ENCODE data around the gene ZNF487. TPM values are rescaled to one million over a fixed set of nuclear protein-coding genes. Genes with fewer than 3 reads are reported as not detected.

ZNF487 gene
- polyA plus RNA-seq, 1 donor from 2014 or later, result 11.8 TPM

- H3K4me2 ChIP-seq (ENCODE audit: low read length), result no peak overlapping the region
- H3K4me3 ChIP-seq (ENCODE audit: low read length), result no peak overlapping the region
- no peaks in the 10 kb centered on the region for H3K27me3 ChIP-seq (ENCODE audit: insufficient read depth, low read depth, low read length)
- no peaks in the 10 kb centered on the region for H3F3A ChIP-seq (ENCODE audit: insufficient read depth, low read length, poor library complexity, severe bottlenecking)
- no peak overlapping the region for H3K9ac ChIP-seq (ENCODE audit: low read length)
- no peak overlapping the region for H3K27ac ChIP-seq (ENCODE audit: low read length)
- H2AFZ ChIP-seq (ENCODE audit: low read depth, low read length), result no peak overlapping the region
- H4K20me1 ChIP-seq (ENCODE audit: insufficient read depth), result no peaks in the 10 kb centered on the region
- TF ChIP-seq TAF1 (IDR thresholded peaks at IDR 0.05; ENCODE audit: low read depth) (no peak), MXI1 (conservative IDR thresholded peaks at IDR 0.05; ENCODE audit: poor library complexity, severe bottlenecking) (no peak), EZH2 (IDR thresholded peaks at IDR 0.05; ENCODE audit: borderline replicate concordance, insufficient read depth, low read length, poor library complexity, severe bottlenecking) (no peak), EP300 (conservative IDR thresholded peaks at IDR 0.05; ENCODE audit: poor library complexity, severe bottlenecking) (no peak), POLR2AphosphoS5 (IDR thresholded peaks at IDR 0.05) (no peak), RAD21 (conservative IDR thresholded peaks at IDR 0.05) (no peak), SMC3 (conservative IDR thresholded peaks at IDR 0.05; ENCODE audit: poor library complexity) (no peak), CTCF (IDR thresholded peaks at IDR 0.05; ENCODE audit: poor library complexity, severe bottlenecking) (no peak), REST (IDR thresholded peaks at IDR 0.05; ENCODE audit: borderline replicate concordance) (no peak)
- no peaks in the 10 kb centered on the region for H3K9me2 ChIP-seq (ENCODE audit: insufficient read depth, low read length)
- peaks cover 75% of the 10 kb centered on the region for H3K79me2 ChIP-seq (replicated peaks; ENCODE audit: insufficient read depth, low read length)
- H3K9me3 ChIP-seq (ENCODE audit: low read length), result no peaks in the 10 kb centered on the region
- no peaks in the 10 kb centered on the region for H3K36me3 ChIP-seq (ENCODE audit: insufficient read depth, low read length)
These were observed 34.7 kb upstream of the ZNF487 start for GRCh38 chr10:43402176-43402575.

DNA sequence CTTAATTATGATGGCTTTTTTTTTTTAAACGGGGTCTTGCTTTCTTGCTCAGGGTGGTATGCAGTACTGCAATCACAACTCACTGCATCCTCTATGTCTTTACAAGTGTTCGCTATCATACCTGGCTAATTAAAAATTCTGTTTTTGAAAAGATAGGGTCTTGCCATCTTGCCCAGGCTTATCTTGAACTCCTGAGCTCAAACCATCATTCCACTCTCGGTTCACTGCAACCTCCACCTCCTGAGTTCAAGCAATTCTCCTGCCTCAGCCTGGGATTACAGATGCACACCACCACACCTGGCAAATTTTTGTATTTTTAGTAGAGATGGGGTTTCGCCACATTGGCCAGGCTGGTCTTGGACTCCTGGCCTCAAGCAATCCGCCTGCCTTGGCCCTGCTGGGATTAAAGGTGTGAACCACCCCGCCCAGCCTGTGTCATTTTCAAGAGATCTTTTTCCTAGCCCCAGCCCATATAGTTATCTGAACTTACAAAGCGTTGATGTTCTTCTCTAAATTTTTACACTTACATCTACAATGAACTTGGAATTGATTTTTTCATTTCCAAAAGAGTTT, 33.9 kb upstream of the ZNF487 start:
- H3K27ac ChIP-seq (ENCODE audit: low read length), result no peak overlapping the region
- H3K79me2 ChIP-seq (replicated peaks; ENCODE audit: insufficient read depth, low read length), result peaks cover 75% of the 10 kb centered on the region
- H2AFZ ChIP-seq (ENCODE audit: low read depth, low read length), result no peak overlapping the region
- no peaks in the 10 kb centered on the region for H3K9me2 ChIP-seq (ENCODE audit: insufficient read depth, low read length)
- H3F3A ChIP-seq (ENCODE audit: insufficient read depth, low read length, poor library complexity, severe bottlenecking), result no peaks in the 10 kb centered on the region
- no peak overlapping the region for H3K4me3 ChIP-seq (ENCODE audit: low read length)
- H3K9me3 ChIP-seq (ENCODE audit: low read length), result no peaks in the 10 kb centered on the region
- TF ChIP-seq EZH2 (IDR thresholded peaks at IDR 0.05; ENCODE audit: borderline replicate concordance, insufficient read depth, low read length, poor library complexity, severe bottlenecking) (no peak), RAD21 (conservative IDR thresholded peaks at IDR 0.05) (no peak), REST (IDR thresholded peaks at IDR 0.05; ENCODE audit: borderline replicate concordance) (no peak), MXI1 (conservative IDR thresholded peaks at IDR 0.05; ENCODE audit: poor library complexity, severe bottlenecking) (no peak), POLR2AphosphoS5 (IDR thresholded peaks at IDR 0.05) (no peak), CTCF (IDR thresholded peaks at IDR 0.05; ENCODE audit: poor library complexity, severe bottlenecking) (no peak), SMC3 (conservative IDR thresholded peaks at IDR 0.05; ENCODE audit: poor library complexity) (no peak), TAF1 (IDR thresholded peaks at IDR 0.05; ENCODE audit: low read depth) (no peak), EP300 (conservative IDR thresholded peaks at IDR 0.05; ENCODE audit: poor library complexity, severe bottlenecking) (no peak)
- peaks cover 5% of the 10 kb centered on the region for H3K27me3 ChIP-seq (ENCODE audit: insufficient read depth, low read depth, low read length)
- no peak overlapping the region for H3K4me2 ChIP-seq (ENCODE audit: low read length)
- H3K36me3 ChIP-seq (ENCODE audit: insufficient read depth, low read length), result no peaks in the 10 kb centered on the region
- no peaks in the 10 kb centered on the region for H4K20me1 ChIP-seq (ENCODE audit: insufficient read depth)
- H3K9ac ChIP-seq (ENCODE audit: low read length), result no peak overlapping the region

All from neural cell (in vitro differentiated cells).